Retina (tissue), 1 donor: ENCODE data around the gene QKI.

Source experiments
- DNase-seq: peaks from one replicate; pipeline ENCODE4 v3.0.0-alpha.2; 2016

Gene QKI

GRCh38 chr6:163490826-163491577, 76.5 kb downstream of the QKI start:
- no peak for DNase-seq

GRCh38 chr6:163491737-163492300, 77.3 kb downstream of the QKI start:
- peak; percentile 24 for DNase-seq

- no peak for DNase-seq
Observed at GRCh38 chr6:163494279-163494727, 79.8 kb downstream of the QKI start.

GRCh38 chr6:163496205-163496604, 81.7 kb downstream of the QKI start:
- DNase-seq: no peak

GRCh38 chr6:163500105-163500504, 85.6 kb downstream of the QKI start:
- DNase-seq: no peak

GRCh38 chr6:163501026-163501425, 86.5 kb downstream of the QKI start:
- DNase-seq: no peak

- no peak for DNase-seq
Observed at GRCh38 chr6:163501439-163501838, 86.9 kb downstream of the QKI start.

- DNase-seq: no peak
Observed at GRCh38 chr6:163504984-163505640, 90.6 kb downstream of the QKI start.

GRCh38 chr6:163507965-163508364, 93.4 kb downstream of the QKI start:
- no peak for DNase-seq

- DNase-seq: no peak
Observed at GRCh38 chr6:163513003-163513402, 98.5 kb downstream of the QKI start.

- DNase-seq: no peak
Observed at GRCh38 chr6:163513570-163514166, 99.2 kb downstream of the QKI start.

- DNase-seq: no peak
Observed at GRCh38 chr6:163516908-163517307, 102.4 kb downstream of the QKI start.

GRCh38 chr6:163520956-163521355, 106.4 kb downstream of the QKI start:
- DNase-seq: no peak

- no peak for DNase-seq
Observed at GRCh38 chr6:163522033-163522432, 107.5 kb downstream of the QKI start.

GRCh38 chr6:163525926-163526325, 111.4 kb downstream of the QKI start:
- no peak for DNase-seq

- DNase-seq: no peak
Observed at GRCh38 chr6:163526346-163526745, 111.8 kb downstream of the QKI start.

GRCh38 chr6:163527291-163527690, 112.8 kb downstream of the QKI start:
- no peak for DNase-seq

GRCh38 chr6:163529605-163530004, 115.1 kb downstream of the QKI start:
- DNase-seq: no peak

GRCh38 chr6:163530406-163530805, 115.9 kb downstream of the QKI start:
- no peak for DNase-seq

- no peak for DNase-seq
Observed at GRCh38 chr6:163531122-163531521, 116.6 kb downstream of the QKI start.

GRCh38 chr6:163532526-163533078, 118.1 kb downstream of the QKI start:
- no peak for DNase-seq

- DNase-seq: no peak
Observed at GRCh38 chr6:163533443-163533842, 118.9 kb downstream of the QKI start.

- no peak for DNase-seq
Observed at GRCh38 chr6:163536770-163537169, 122.3 kb downstream of the QKI start.
